NCI-H748 (cell line): Measurements from ENCODE around the gene GRIN2D.

Experiments
- DNase-seq: peaks from one replicate; lab custom pipeline; 2025; ENCODE audit not compliant: unreplicated experiment; lab: John Stamatoyannopoulos, UW

GRIN2D gene

DNA sequence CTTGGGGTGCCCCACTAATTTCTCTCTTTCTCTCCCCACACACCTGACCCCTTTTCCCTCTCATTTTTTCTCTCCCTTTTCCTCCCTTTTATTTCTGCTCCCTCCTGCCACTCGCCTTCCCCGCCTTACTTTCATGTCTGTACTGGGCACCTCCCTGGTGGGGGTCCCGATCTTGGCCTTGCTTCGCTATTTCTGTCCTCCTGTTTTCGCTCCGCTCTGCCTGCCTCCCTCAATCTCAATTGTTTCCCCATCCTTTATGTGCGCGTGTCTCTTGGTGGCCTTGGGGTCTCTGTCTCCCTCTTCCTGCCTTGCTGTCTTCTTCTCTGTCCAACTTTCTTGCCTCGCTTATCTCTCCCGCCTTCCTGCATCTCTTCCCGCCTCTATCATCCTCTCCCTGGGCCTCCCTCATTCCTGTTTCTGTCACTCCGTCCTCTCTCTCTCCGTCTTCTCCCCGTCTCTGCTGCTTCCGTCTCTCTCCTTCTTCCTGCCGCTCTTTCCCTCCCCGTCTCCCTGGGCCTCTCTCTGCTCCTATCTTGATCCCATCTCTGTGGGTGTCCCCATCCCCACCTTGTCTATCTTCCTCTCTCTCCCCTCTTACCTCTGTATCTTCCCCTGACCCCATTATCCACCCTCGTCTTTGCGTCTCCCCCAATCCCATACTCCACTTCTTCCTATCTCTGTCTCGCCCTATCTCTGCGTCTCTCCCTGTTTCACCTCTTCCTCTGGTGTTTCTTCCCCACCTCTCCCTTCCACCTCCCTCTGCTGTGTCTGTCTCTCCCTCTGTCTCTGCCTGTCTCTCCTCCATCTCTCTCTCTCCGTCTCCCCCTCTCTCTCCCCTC, 4.0 kb downstream of the GRIN2D start:
- no peak for DNase-seq

- peak; percentile 78 for DNase-seq
Observed at GRCh38 chr19:48398102-48398374, 4.6 kb downstream of the GRIN2D start.

GRCh38 chr19:48398375-48399235, 5.1 kb downstream of the GRIN2D start:
- peak; percentile 99 for DNase-seq

- DNase-seq: peak; percentile 86
Observed at GRCh38 chr19:48400018-48400742, 6.7 kb downstream of the GRIN2D start.

- no peak for DNase-seq
Observed at GRCh38 chr19:48401287-48401686, 7.8 kb downstream of the GRIN2D start.

- DNase-seq: peak; percentile 67
Observed at GRCh38 chr19:48403606-48404005, 10.1 kb downstream of the GRIN2D start.

- no peak for DNase-seq
Observed at GRCh38 chr19:48405010-48405659, 11.7 kb downstream of the GRIN2D start.

DNA sequence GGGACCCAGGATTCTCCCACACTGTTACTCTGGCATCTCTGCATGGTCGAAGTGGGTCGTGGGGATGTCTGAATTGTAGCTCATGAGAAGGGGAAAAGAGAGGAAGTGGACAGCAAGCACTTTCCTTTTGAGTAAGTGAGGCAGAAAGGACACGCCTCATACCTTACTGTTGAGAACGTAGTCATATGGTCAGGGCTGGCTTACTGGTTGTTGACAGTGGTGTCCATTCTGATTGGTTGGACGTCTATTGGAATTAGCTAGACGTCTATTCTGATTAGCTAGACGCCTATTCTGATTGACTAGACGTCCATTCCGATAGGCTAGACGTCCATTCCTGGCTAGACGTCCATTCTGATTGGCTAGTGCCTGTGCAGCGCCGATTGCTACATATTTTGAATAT, 12.4 kb downstream of the GRIN2D start:
- no peak for DNase-seq

- DNase-seq: peak; percentile 63
Observed at GRCh38 chr19:48413879-48414587, 20.6 kb downstream of the GRIN2D start.

- DNase-seq: peak; percentile 50
Observed at GRCh38 chr19:48415395-48415794, 21.9 kb downstream of the GRIN2D start.

- DNase-seq: no peak
Observed at GRCh38 chr19:48415806-48416221, 22.3 kb downstream of the GRIN2D start.

DNA sequence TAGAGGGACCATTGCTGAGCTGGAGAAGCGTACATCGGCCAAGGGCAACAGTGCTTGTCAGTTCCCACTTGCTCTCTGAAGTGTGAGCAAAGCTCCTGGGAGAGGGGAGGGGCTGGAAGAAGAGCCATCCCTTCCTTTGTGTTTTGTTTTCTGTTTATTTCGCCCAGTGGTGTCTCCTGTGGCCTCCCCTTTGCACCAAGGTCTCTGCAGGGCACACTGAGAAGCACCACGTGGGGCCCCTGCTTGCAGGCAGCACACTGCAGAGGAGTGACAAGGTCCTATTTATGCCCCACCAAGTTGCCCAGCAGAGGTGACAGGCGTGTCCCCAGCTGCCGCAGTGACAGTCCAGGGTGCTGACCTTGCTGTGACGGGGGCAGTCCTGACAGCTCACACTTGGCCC, 24.0 kb downstream of the GRIN2D start:
- DNase-seq: no peak

GRCh38 chr19:48418317-48419064, 25.0 kb downstream of the GRIN2D start:
- DNase-seq: no peak

DNA sequence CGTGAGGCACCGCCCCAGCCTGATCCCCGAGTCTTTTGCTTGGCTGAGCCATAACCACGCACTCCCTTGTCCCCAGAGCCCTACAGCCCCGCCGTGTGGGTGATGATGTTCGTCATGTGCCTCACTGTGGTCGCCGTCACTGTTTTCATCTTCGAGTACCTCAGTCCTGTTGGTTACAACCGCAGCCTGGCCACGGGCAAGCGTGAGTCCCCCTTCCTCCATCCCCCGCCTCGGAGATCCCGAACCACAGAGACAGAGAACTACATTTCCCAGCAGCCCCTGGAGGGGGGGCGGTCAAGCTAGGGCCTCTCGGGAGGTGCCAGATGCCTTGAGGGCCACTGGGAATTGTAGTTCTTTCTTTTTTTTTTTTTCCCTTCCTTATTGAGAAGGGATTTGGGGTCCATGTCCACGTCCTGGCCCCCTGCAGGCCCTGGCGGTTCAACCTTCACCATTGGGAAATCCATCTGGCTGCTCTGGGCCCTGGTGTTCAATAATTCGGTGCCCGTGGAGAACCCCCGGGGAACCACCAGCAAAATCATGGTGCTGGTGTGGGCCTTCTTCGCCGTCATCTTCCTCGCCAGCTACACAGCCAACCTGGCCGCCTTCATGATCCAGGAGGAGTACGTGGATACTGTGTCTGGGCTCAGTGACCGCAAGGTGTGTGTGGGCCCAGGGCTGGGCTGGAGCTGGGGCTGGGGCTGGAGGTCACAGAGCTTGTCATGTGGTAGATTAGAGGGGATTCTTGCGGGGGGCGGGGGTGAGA, 25.9 kb downstream of the GRIN2D start:
- peak; percentile 24 for DNase-seq

DNA sequence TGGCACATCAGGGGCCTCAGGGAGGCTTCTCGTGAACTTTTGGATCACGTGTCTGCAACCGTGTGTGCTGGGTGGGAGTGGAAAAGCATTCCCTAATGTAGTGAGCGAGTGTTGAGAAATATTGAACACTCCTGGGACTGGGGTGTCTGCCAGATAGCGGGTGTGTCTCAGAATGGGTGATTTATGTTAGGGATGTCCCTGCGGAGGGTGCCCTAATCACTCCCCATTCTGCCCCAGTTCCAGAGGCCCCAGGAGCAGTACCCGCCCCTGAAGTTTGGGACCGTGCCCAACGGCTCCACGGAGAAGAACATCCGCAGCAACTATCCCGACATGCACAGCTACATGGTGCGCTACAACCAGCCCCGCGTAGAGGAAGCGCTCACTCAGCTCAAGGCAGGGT, 28.1 kb downstream of the GRIN2D start:
- no peak for DNase-seq

DNA sequence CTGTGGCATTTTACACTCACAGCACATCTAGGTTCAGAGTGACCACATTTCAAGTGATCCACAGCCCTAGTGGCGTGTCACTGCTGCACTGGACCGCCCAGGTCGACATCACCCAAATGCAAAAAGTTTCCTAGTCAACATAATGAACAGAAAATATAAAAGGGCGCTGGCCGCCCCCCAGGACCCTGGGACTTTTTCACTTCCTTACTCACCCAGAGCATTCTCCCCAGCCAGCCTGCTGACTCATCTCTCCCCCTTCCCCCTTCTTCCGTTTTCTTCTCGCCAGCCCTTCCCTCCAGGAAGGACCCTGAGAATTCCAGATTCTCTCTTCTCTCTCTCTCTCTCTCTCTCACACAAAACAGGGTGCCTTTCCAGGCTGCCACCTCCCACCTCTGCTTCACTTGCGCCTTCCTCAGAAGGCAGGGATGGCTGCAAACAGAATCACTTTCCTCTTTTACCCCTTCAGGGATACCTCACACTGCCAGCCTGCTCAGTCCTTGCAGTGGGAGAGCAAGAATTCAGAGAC, 31.3 kb downstream of the GRIN2D start:
- no peak for DNase-seq

- no peak for DNase-seq
Observed at GRCh38 chr19:48428670-48429069, 35.2 kb downstream of the GRIN2D start.

- DNase-seq: no peak
Observed at GRCh38 chr19:48433337-48433736, 39.9 kb downstream of the GRIN2D start.

- DNase-seq: no peak
Observed at GRCh38 chr19:48436586-48436985, 43.1 kb downstream of the GRIN2D start.
